Adrenal gland (tissue), 5 donors: ENCODE measurements around the gene SLC7A10.

ENCODE experiments used
- POLR2A ChIP-seq, 2 donors: fragments of 450-650 bp; IDR thresholded peaks; one replicate each; pipeline ENCODE4 v1.6.1; 2017; ENCODE audit warnings: antibody characterized with exemption in 2 of 2, mild to moderate bottlenecking in 2 of 2, moderate library complexity in 1 of 2
- TF ChIP-seq, protein P1 (sequence below), 6 experiments: fragments of 450-650 bp in 4 of 6; fragments of 200-600 bp in 2 of 6; sonication (generic) in 1 of 6; IDR thresholded peaks; 1 replicate in 5 of 6; 2 replicates in 1 of 6; pipeline versions ENCODE4 v1.5.1 to v1.8.0; 2016 to 2021; ENCODE audit warnings: antibody characterized with exemption in 6 of 6, mild to moderate bottlenecking in 2 of 6, moderate library complexity in 1 of 6
- donor health status: DM: no; HTN: no; CAD: no.

DNA sequence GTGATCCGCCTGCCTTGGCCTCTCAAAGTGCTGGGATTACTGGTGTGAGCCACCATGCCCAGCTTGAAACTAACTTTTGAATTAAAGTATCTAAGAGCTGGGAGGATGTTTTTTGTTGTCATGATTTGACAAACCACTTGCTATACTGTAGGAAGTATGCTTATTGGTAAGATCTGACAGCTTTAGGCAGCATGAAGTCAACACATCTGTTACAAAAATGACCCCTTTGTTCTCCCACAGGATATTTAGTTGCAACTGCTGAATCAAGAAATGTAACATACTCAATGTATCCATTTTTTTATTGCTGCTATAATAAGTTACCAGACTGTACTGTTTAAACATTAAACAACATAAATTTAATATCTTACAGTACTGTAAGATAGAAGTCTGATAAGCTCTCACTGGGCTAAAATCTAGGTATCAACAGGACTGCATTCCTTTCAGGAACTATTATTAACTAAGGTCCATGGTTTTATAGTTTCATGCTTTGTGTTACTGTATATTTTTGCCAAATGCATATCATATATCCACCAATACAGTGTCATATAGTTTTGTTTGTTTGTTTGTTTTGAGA is 54.3 kb downstream of the SLC7A10 start:
- TF ChIP-seq, protein P1, sequence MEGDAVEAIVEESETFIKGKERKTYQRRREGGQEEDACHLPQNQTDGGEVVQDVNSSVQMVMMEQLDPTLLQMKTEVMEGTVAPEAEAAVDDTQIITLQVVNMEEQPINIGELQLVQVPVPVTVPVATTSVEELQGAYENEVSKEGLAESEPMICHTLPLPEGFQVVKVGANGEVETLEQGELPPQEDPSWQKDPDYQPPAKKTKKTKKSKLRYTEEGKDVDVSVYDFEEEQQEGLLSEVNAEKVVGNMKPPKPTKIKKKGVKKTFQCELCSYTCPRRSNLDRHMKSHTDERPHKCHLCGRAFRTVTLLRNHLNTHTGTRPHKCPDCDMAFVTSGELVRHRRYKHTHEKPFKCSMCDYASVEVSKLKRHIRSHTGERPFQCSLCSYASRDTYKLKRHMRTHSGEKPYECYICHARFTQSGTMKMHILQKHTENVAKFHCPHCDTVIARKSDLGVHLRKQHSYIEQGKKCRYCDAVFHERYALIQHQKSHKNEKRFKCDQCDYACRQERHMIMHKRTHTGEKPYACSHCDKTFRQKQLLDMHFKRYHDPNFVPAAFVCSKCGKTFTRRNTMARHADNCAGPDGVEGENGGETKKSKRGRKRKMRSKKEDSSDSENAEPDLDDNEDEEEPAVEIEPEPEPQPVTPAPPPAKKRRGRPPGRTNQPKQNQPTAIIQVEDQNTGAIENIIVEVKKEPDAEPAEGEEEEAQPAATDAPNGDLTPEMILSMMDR (IDR thresholded peaks at IDR 0.05) = no peak
- TF ChIP-seq POLR2A (IDR thresholded peaks at IDR 0.05) = no peak
